HG03354 (cell line): ENCODE data around the gene CYP2D6.
"Not testable (repeated sequence)": the region's sequence is repeated elsewhere in the genome, so short reads cannot be mapped to it uniquely, and the experiment has no call there.

Experiments used
- ATAC-seq: cut with Tn5 transposase; IDR thresholded peaks from one replicate; pipeline ENCODE4 v1.9.1; 2021; ENCODE audit warnings: mild to moderate bottlenecking; ENCODE audit not compliant: unreplicated experiment, poor library complexity, severe bottlenecking

Gene CYP2D6

GRCh38 chr22:42160251-42160650 lies 29.6 kb upstream of the CYP2D6 start:
- no peak for ATAC-seq

- no peak for ATAC-seq
These were observed 28.0 kb upstream of the CYP2D6 start for GRCh38 chr22:42158456-42159132.

- ATAC-seq, result no peak
These were observed 26.0 kb upstream of the CYP2D6 start for GRCh38 chr22:42156598-42156997.

GRCh38 chr22:42156121-42156520 lies 25.5 kb upstream of the CYP2D6 start:
- ATAC-seq, result no peak

- no peak for ATAC-seq
These were observed 24.5 kb upstream of the CYP2D6 start for GRCh38 chr22:42155053-42155543.

- no peak for ATAC-seq
These were observed 23.9 kb upstream of the CYP2D6 start for GRCh38 chr22:42154293-42155052.

- no peak for ATAC-seq
These were observed 22.2 kb upstream of the CYP2D6 start for GRCh38 chr22:42152661-42153270.

- ATAC-seq, result no peak
These were observed 21.5 kb upstream of the CYP2D6 start for GRCh38 chr22:42151924-42152635.

GRCh38 chr22:42150727-42151590 lies 20.3 kb upstream of the CYP2D6 start:
- no peak for ATAC-seq

GRCh38 chr22:42149798-42150197 lies 19.2 kb upstream of the CYP2D6 start:
- not testable (repeated sequence) for ATAC-seq

- no peak for ATAC-seq
These were observed 14.6 kb upstream of the CYP2D6 start for GRCh38 chr22:42145175-42145574.

GRCh38 chr22:42143859-42144822 lies 13.5 kb upstream of the CYP2D6 start:
- not testable (repeated sequence) for ATAC-seq

GRCh38 chr22:42142771-42143461 lies 12.3 kb upstream of the CYP2D6 start:
- no peak for ATAC-seq

GRCh38 chr22:42141307-42142057 lies 10.9 kb upstream of the CYP2D6 start:
- ATAC-seq, result not testable (repeated sequence)

GRCh38 chr22:42140153-42140552 lies 9.5 kb upstream of the CYP2D6 start:
- ATAC-seq, result not testable (repeated sequence)

- ATAC-seq, result not testable (repeated sequence)
These were observed 8.9 kb upstream of the CYP2D6 start for GRCh38 chr22:42139508-42139907.

- no peak for ATAC-seq
These were observed 8.4 kb upstream of the CYP2D6 start for GRCh38 chr22:42138972-42139371.
